GM12891 (cell line): ENCODE data around the gene PHACTR3.

Experiments used
- PAX5 ChIP-seq: IDR thresholded peaks from 2 replicates; pipeline ENCODE4 v1.6.1; 2011; ENCODE audit warnings: low read length, moderate library complexity, mild to moderate bottlenecking; ENCODE audit not compliant: insufficient read depth, severe bottlenecking
- POLR2A ChIP-seq: IDR thresholded peaks from 2 replicates; pipeline ENCODE4 v1.6.1; 2011; ENCODE audit warnings: low read depth, low read length, control low read depth
- POLR2AphosphoS5 ChIP-seq: IDR thresholded peaks from 2 replicates; pipeline ENCODE4 v1.6.1; 2011; ENCODE audit warnings: low read depth, low read length, control low read depth
- POU2F2 ChIP-seq: IDR thresholded peaks from 2 replicates; pipeline ENCODE4 v1.6.1; 2011; ENCODE audit warnings: low read depth, mild to moderate bottlenecking, control low read depth, low read length, moderate library complexity
- SPI1 ChIP-seq: IDR thresholded peaks from 2 replicates; pipeline ENCODE4 v1.6.1; 2011; ENCODE audit warnings: low read depth, low read length, control low read depth
- TAF1 ChIP-seq: IDR thresholded peaks from 2 replicates; pipeline ENCODE4 v1.6.1; 2011; ENCODE audit warnings: low read depth, low read length, control low read depth

GRCh38 chr20:59785986-59786795, 181.9 kb downstream of the PHACTR3 start:
- TF ChIP-seq POLR2AphosphoS5 (no peak), SPI1 (no peak), POU2F2 (no peak), POLR2A (no peak), PAX5 (no peak), TAF1 (no peak)
